Gastroesophageal sphincter (tissue), 4 donors: ENCODE data around the gene UBE2H. TPM values are rescaled to one million over a fixed set of nuclear protein-coding genes. Genes with fewer than 3 reads are reported as not detected.
A peak's percentile ranks its signal among the peaks of the same experiment; 100 is the strongest.
"Not testable (repeated sequence)": the region's sequence is repeated elsewhere in the genome, so short reads cannot be mapped to it uniquely, and the experiment has no call there.

Source experiments
- ATAC-seq: fragments of 150-250 bp; one replicate; pipeline ENCODE4 v1.9.1; 2016; ENCODE audit warnings: mild to moderate bottlenecking, moderate library complexity
- H3K27ac ChIP-seq, 4 donors: fragments of 200-600 bp; sonication (generic) in 3 of 4; 1 replicate in 3 of 4; 2 replicates in 1 of 4; pipeline ENCODE4 v1.5.1; 2016 to 2019
- H3K27me3 ChIP-seq: fragments of 200-600 bp; sonication (generic); one replicate; pipeline ENCODE4 v1.5.1; 2019
- H3K36me3 ChIP-seq, 2 donors: fragments of 200-600 bp; sonication (generic); one replicate each; pipeline ENCODE4 v1.5.1; 2019; ENCODE audit warnings: control low read depth in 1 of 2
- H3K4me1 ChIP-seq, 3 donors: fragments of 200-600 bp; sonication (generic); 1 replicate in 2 of 3; 2 replicates in 1 of 3; pipeline ENCODE4 v1.5.1; 2016 to 2019; ENCODE audit warnings: control low read depth in 2 of 3
- H3K4me3 ChIP-seq, 2 donors: fragments of 200-600 bp; sonication (generic); one replicate each; pipeline ENCODE4 v1.5.1; 2019; ENCODE audit warnings: mild to moderate bottlenecking in 1 of 2, moderate library complexity in 1 of 2
- H3K9me3 ChIP-seq, 3 donors: fragments of 200-600 bp; sonication (generic); one replicate each; pipeline ENCODE4 v1.5.1; 2017 to 2019; ENCODE audit warnings: control low read depth in 2 of 3
- CTCF ChIP-seq, 4 experiments: fragments of 200-600 bp in 2 of 4; fragments of 450-650 bp in 2 of 4; sonication (generic) in 1 of 4; IDR thresholded peaks; one replicate each; pipeline ENCODE4 v1.5.1; 2017 to 2019; ENCODE audit warnings: antibody characterized with exemption in 4 of 4, mild to moderate bottlenecking in 2 of 4, moderate library complexity in 2 of 4
- EP300 ChIP-seq: sonication (generic); formaldehyde crosslinking; IDR thresholded peaks from one replicate; pipeline ENCODE4 v1.6.1; 2017; ENCODE audit warnings: antibody characterized with exemption, mild to moderate bottlenecking
- POLR2A ChIP-seq, 2 donors: fragments of 450-650 bp; IDR thresholded peaks; one replicate each; pipeline ENCODE4 v1.6.1; 2017; ENCODE audit warnings: antibody characterized with exemption in 2 of 2, mild to moderate bottlenecking in 2 of 2, moderate library complexity in 1 of 2
- POLR2AphosphoS5 ChIP-seq: sonication (generic); formaldehyde crosslinking; IDR thresholded peaks from one replicate; pipeline ENCODE4 v1.6.1; 2017; ENCODE audit warnings: antibody characterized with exemption
- WGBS, 2 donors: methylation state at CpG; one replicate each; pipeline ENCODE4 v1.1.5; 2018; ENCODE audit warnings: low coverage in 1 of 2; 5-methylcytosine and 5-hydroxymethylcytosine counted together
- total RNA-seq, 4 donors: library from RNA; depleted of rRNA; stranded (reverse); fragments of >200 nt; gene quantifications; one replicate each; pipeline ENCODE4 v1.1.0, GENCODE V29; 2016

The UBE2H gene
- total RNA-seq, 4 donors from 2014 or later, result 80.2 to 96.2 (median 85.0) TPM

GRCh38 chr7:129828989-129829736 lies 123.6 kb downstream of the UBE2H start:
- Histone ChIP-seq H3K27me3 (no peaks in the 10 kb centered on the region), H3K27ac (peak overlapping the region in 2 of 4 donors; percentile 48 to 53), H3K4me3 (no peak overlapping the region), H3K36me3 (peaks cover 0 to 14% of the 10 kb centered on the region in 2 donors), H3K9me3 (no peaks in the 10 kb centered on the region), H3K4me1 (peaks cover 0 to 47% (median 28%) of the 10 kb centered on the region in 3 donors)
- ATAC-seq, result no peak
- TF ChIP-seq EP300 (no peak), POLR2AphosphoS5 (no peak), POLR2A (IDR thresholded peaks at IDR 0.05) (no peak), CTCF (IDR thresholded peaks at IDR 0.05) (no peak)
- WGBS, 2 donors, result no CpG with 5 or more reads among the region's 12 CpGs

GRCh38 chr7:129828078-129828762 lies 124.5 kb downstream of the UBE2H start:
- Histone ChIP-seq H3K4me3 (no peak overlapping the region), H3K27me3 (no peaks in the 10 kb centered on the region), H3K36me3 (peaks cover 0 to 5% of the 10 kb centered on the region in 2 donors), H3K9me3 (no peaks in the 10 kb centered on the region), H3K4me1 (peaks cover 0 to 47% (median 28%) of the 10 kb centered on the region in 3 donors), H3K27ac (no peak overlapping the region)
- 80 to 86% methylated on average over 8 to 13 of the region's 18 CpGs for WGBS, 2 donors
- no peak for ATAC-seq
- TF ChIP-seq CTCF (IDR thresholded peaks at IDR 0.05) (no peak), POLR2A (IDR thresholded peaks at IDR 0.05) (no peak), POLR2AphosphoS5 (no peak), EP300 (no peak)

- Histone ChIP-seq H3K4me3 (no peak overlapping the region), H3K36me3 (peaks cover 0 to 3% of the 10 kb centered on the region in 2 donors), H3K27me3 (no peaks in the 10 kb centered on the region), H3K27ac (no peak overlapping the region), H3K9me3 (no peaks in the 10 kb centered on the region), H3K4me1 (peaks cover 0 to 47% (median 28%) of the 10 kb centered on the region in 3 donors)
- WGBS, 2 donors, result 81% methylated on average over 3 to 6 of the region's 9 CpGs
- TF ChIP-seq POLR2A (IDR thresholded peaks at IDR 0.05), result no peak
- TF ChIP-seq POLR2AphosphoS5, result no peak
- TF ChIP-seq CTCF (IDR thresholded peaks at IDR 0.05), result no peak
- TF ChIP-seq EP300, result no peak
- ATAC-seq, result no peak
Measured at GRCh38 chr7:129827467-129827990, 125.2 kb downstream of the UBE2H start.

GRCh38 chr7:129826895-129827294 lies 125.9 kb downstream of the UBE2H start:
- 73% methylated on average over 6 of the region's 10 CpGs; no CpG with 5 or more reads in 1 of the 2 donors for WGBS, 2 donors
- H3K4me1 ChIP-seq, result peaks cover 0 to 47% (median 28%) of the 10 kb centered on the region in 3 donors
- H3K27me3 ChIP-seq, ATAC-seq, H3K36me3 ChIP-seq, H3K27ac ChIP-seq, H3K9me3 ChIP-seq, H3K4me3 ChIP-seq: not testable (repeated sequence)

- H3K36me3 ChIP-seq, result no peaks in the 10 kb centered on the region
- H3K4me1 ChIP-seq, result peaks cover 0 to 32% (median 16%) of the 10 kb centered on the region in 3 donors
- WGBS, 2 donors, result 0% methylated on average over 4 to 8 of the region's 52 CpGs
- TF ChIP-seq POLR2A (IDR thresholded peaks at IDR 0.05), result no peak
- TF ChIP-seq POLR2AphosphoS5, result peak; percentile 44
- peak; percentile 64 to 100 (median 82) for TF ChIP-seq CTCF (IDR thresholded peaks at IDR 0.05)
- peak overlapping the region in 3 of 4 donors; percentile 68 to 75 (median 75) for H3K27ac ChIP-seq
- H3K9me3 ChIP-seq, result no peaks in the 10 kb centered on the region
- ATAC-seq, result peak; percentile 81
- H3K4me3 ChIP-seq, result peak overlapping the region; percentile 65 to 68
- H3K27me3 ChIP-seq, result no peaks in the 10 kb centered on the region
Measured at GRCh38 chr7:129825209-129825970, 127.4 kb downstream of the UBE2H start.
